Panc1 (cell line): ENCODE results near the gene LONP2. TPM values are rescaled to one million over a fixed set of nuclear protein-coding genes. Genes with fewer than 3 reads are reported as not detected.
"Not testable (repeated sequence)": the region's sequence is repeated elsewhere in the genome, so short reads cannot be mapped to it uniquely, and the experiment has no call there.

Experiments used
- ATAC-seq: fragments of 200-7000 bp; cut with Tn5 transposase; 2 replicates; pipeline ENCODE4 v1.9.1; 2020; ENCODE audit warnings: mild to moderate bottlenecking, moderate library complexity
- BruUV-seq: library from RNA; stranded (reverse); fragments of 400-500 nt; replicated peaks from 2 replicates; lab custom pipeline; 2021; lab: Mats Ljungman, UMichigan
- CTCF ChIA-PET: fragments of 300-600 bp; sonication (Branson Sonifier 250); formaldehyde crosslinking; loops from one replicate; lab custom pipeline; 2022; ENCODE audit warnings: antibody characterized with exemption; lab: Charles Lee
- POLR2A ChIA-PET: fragments of 300-600 bp; sonication (Branson Sonifier 250); formaldehyde crosslinking; loops from one replicate; lab custom pipeline; 2022; ENCODE audit warnings: antibody characterized with exemption; lab: Charles Lee
- DNase-seq: peaks from one replicate; pipeline ENCODE4 v3.0.0-alpha.2; 2010; ENCODE audit warnings: low read depth, low spot score
- H3K27ac ChIP-seq: 2 replicates; pipeline ENCODE4 v1.5.1; 2011; ENCODE audit warnings: mild to moderate bottlenecking, low read length, inconsistent platforms
- H3K27me3 ChIP-seq: fragments of 200-500 bp; sonication (Bioruptor generic); 2 replicates; pipeline ENCODE4 v1.6.0; 2014; ENCODE audit warnings: low read length, inconsistent platforms; ENCODE audit not compliant: control insufficient read depth, insufficient read depth
- H3K36me3 ChIP-seq: fragments of 200-500 bp; sonication (Bioruptor generic); 2 replicates; pipeline ENCODE4 v1.5.1; 2014; ENCODE audit warnings: inconsistent platforms, mild to moderate bottlenecking, low read length, moderate library complexity; ENCODE audit not compliant: control insufficient read depth, insufficient read depth
- H3K4me1 ChIP-seq: 2 replicates; pipeline ENCODE4 v1.5.1; 2011; ENCODE audit warnings: inconsistent platforms, mild to moderate bottlenecking, low read length, moderate library complexity; ENCODE audit not compliant: control insufficient read depth, insufficient read depth
- H3K4me3 ChIP-seq, 2 experiments: 2 replicates each; pipeline ENCODE4 v1.5.1; 2011 to 2012; ENCODE audit warnings: low read depth in 2 of 2, low read length in 2 of 2, mild to moderate bottlenecking in 2 of 2, inconsistent platforms in 1 of 2, moderate library complexity in 1 of 2
- H3K9me3 ChIP-seq: fragments of 200-500 bp; sonication (Bioruptor generic); 2 replicates; pipeline ENCODE4 v1.5.1; 2014; ENCODE audit warnings: low read depth, mild to moderate bottlenecking, inconsistent platforms, low read length, moderate library complexity; ENCODE audit not compliant: control insufficient read depth, insufficient read depth
- CTCF ChIP-seq: fragments of 450-650 bp; IDR thresholded peaks from 2 replicates; pipeline ENCODE4 v1.5.1; 2017; ENCODE audit warnings: mild to moderate bottlenecking
- POLR2AphosphoS5 ChIP-seq: IDR thresholded peaks from 2 replicates; pipeline ENCODE4 v1.6.1; 2012; ENCODE audit warnings: mild to moderate bottlenecking, low read depth, low read length, moderate library complexity
- REST ChIP-seq, 2 experiments: IDR thresholded peaks; 2 replicates each; pipeline ENCODE4 v1.6.1; 2011 to 2012; ENCODE audit warnings: low read depth in 2 of 2, control low read depth in 1 of 2, low read length in 1 of 2, mild to moderate bottlenecking in 1 of 2, moderate library complexity in 1 of 2; ENCODE audit not compliant: insufficient read depth in 1 of 2
- SIN3A ChIP-seq: IDR thresholded peaks from 2 replicates; pipeline ENCODE4 v1.6.1; 2012; ENCODE audit warnings: low read depth, mild to moderate bottlenecking, low read length, moderate library complexity, borderline replicate concordance; ENCODE audit not compliant: insufficient read depth
- TCF7L2 ChIP-seq: IDR thresholded peaks from 2 replicates; pipeline ENCODE4 v1.6.1; 2011; ENCODE audit warnings: mild to moderate bottlenecking, low read depth, low read length, inconsistent platforms
- in situ Hi-C: cut with HindIII; loops from 2 replicates; pipeline ENCODE4 v1.10.0; 2016; ENCODE audit warnings: low sequenced_read_pairs, low pct_unique_long_range_greater_than_20kb
- intact Hi-C: fragments of 100-400 bp; cut with micrococcal nuclease; formaldehyde crosslinking; loops from one replicate; pipeline ENCODE4 v1.10.0; 2022; ENCODE audit not compliant: unreplicated experiment
- total RNA-seq: library from RNA; stranded (reverse); gene quantifications from one replicate; pipeline ENCODE4 v1.2.1, GENCODE V29; 2021; ENCODE audit not compliant: unreplicated experiment

Gene LONP2
- total RNA-seq, 1 experiment from 2014 or later = 22.9 TPM

- intact Hi-C loops = no loop called here
- H3K4me3 ChIP-seq = no peak overlapping the region
- CTCF ChIA-PET = no interaction called here
These were observed 67.0 kb downstream of the LONP2 start for GRCh38 chr16:48310908-48311641.

GRCh38 chr16:48313905-48314304, 69.8 kb downstream of the LONP2 start:
- H3K4me1 ChIP-seq, H3K27me3 ChIP-seq, POLR2A ChIA-PET, in situ Hi-C loops, H3K9me3 ChIP-seq, DNase-seq, ATAC-seq, BruUV-seq, H3K27ac ChIP-seq, intact Hi-C loops, CTCF ChIA-PET, H3K4me3 ChIP-seq, H3K36me3 ChIP-seq: not testable (repeated sequence)

More at GRCh38 chr16:48310908-48311641, 67.0 kb downstream of the LONP2 start:
- Histone ChIP-seq H3K27me3 (no peaks in the 10 kb centered on the region), H3K27ac (no peak overlapping the region), H3K4me1 (no peaks in the 10 kb centered on the region), H3K36me3 (no peaks in the 10 kb centered on the region), H3K9me3 (peaks cover 6% of the 10 kb centered on the region; the same call in 1 of the 2 replicates)
- DNase-seq = no peak
- in situ Hi-C loops = no loop called here
- TF ChIP-seq CTCF (no peak), POLR2AphosphoS5 (no peak), SIN3A (no peak), REST (IDR thresholded peaks at IDR 0.05; ENCODE audit: insufficient read depth in 1 of 2, low read depth in 2 of 2, low read length in 1 of 2) (no peak), TCF7L2 (no peak)
- POLR2A ChIA-PET = no interaction called here
- ATAC-seq = no peak
- no TSS peak for BruUV-seq

- Histone ChIP-seq H3K4me1 (no peaks in the 10 kb centered on the region), H3K36me3 (no peaks in the 10 kb centered on the region), H3K4me3 (no peak overlapping the region), H3K27me3 (no peaks in the 10 kb centered on the region), H3K9me3 (no peaks in the 10 kb centered on the region), H3K27ac (no peak overlapping the region)
- in situ Hi-C loops (no loop called here), intact Hi-C loops (no loop called here)
- no peak for DNase-seq
- POLR2A ChIA-PET = no interaction called here
- ATAC-seq = no peak
- BruUV-seq = no TSS peak
- TF ChIP-seq TCF7L2 (no peak), CTCF (no peak), POLR2AphosphoS5 (no peak), SIN3A (no peak), REST (IDR thresholded peaks at IDR 0.05; ENCODE audit: insufficient read depth in 1 of 2, low read depth in 2 of 2, low read length in 1 of 2) (no peak)
- CTCF ChIA-PET = no interaction called here
These were observed 72.9 kb downstream of the LONP2 start for GRCh38 chr16:48317026-48317425.
